GM19099 (cell line): ENCODE results near the gene STIP1.

Experiments used
- POLR2A ChIP-seq: IDR thresholded peaks from 3 replicates; pipeline ENCODE4 v1.6.1; 2011; ENCODE audit warnings: low read depth; ENCODE audit not compliant: insufficient read length; ENCODE audit errors: extremely low read depth

The STIP1 gene

DNA sequence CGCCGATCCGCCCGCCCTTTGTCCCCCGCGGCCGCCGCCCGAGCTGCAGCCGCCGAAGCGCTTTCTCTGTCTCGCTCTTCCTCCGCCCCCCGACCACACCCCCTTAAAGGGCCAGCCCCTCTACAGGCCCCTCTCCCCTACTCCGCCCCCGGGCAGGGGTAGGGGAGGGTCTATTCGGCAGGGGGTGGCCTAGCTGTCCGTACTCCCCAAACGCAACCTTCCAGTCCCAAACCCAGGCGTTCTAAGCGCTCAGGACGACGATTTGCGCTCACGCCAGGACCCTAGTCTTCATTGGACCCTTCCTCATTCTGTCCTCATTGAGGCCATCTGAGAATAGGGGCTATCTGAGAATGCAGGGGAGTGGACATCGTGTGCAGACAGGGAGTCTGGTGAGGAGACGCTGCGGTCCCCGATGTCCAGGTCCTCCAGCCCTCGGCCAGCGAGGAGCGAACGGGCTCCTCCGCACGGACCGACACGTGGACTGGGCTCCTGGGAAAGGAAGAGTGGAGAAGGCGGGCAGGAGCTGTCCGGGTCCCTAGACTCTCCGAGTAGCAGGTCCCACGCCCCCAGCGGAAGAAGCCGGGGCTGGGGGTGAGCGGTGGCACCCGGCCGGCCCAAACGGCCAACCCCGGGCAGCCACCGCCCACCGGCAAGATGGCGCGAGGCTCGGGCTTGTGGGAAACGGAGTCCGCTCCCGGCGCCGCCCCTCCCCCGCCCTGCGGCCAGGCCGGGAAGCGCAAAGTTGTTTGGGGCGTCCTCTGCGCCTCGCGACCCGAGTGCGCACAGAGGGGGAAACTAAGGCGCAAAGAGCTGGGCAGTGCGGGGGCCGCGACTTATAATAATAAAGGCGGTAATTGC, 61.1 kb downstream of the STIP1 start, which contains the start of gene PPP1R14B:
TSS of gene PPP1R14B (minus strand) at position 73 of the 858 bp plus-strand sequence. CDS start 270 bp downstream, outside the sequence.
- TF ChIP-seq POLR2A: peak; percentile 24

GRCh38 chr11:64247729-64248531, 62.0 kb downstream of the STIP1 start:
- TF ChIP-seq POLR2A: no peak

- no peak for TF ChIP-seq POLR2A
These were observed 62.6 kb downstream of the STIP1 start for GRCh38 chr11:64248578-64248977.

- TF ChIP-seq POLR2A: no peak
These were observed 63.1 kb downstream of the STIP1 start for GRCh38 chr11:64249038-64249437.

GRCh38 chr11:64249563-64250414, 63.8 kb downstream of the STIP1 start:
- TF ChIP-seq POLR2A: no peak

DNA sequence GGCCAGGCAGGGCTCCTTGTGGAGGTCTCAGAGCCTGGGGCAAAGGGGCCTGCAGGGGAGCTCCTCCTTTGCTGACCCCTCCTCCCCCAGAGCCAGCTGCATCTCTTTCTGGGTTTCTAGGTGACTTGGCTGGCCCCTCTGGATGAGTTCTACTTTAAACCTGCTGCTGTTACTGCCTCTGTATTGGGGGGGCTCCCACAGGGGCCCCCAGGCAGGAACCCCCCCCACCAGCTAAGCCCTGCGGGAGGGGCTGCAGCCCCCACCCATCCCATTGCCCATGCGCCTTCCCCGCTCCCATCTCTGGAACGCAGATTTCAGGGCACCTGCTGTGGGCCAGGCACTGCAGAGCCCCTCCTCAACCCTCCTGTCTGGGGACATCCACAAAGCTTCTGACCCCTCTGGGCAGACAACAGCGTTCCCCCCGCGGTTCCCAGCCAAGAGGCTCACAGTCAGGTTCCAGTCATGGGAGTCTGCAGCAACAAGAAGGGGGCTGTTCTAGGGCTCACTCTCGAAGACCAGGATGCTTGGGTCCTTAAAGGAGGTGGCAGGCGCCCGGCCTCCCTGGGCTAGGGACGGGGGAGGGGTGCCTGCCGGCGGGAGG, 64.5 kb downstream of the STIP1 start:
- no peak for TF ChIP-seq POLR2A

GRCh38 chr11:64251016-64251752, 65.2 kb downstream of the STIP1 start, which contains the start of gene PLCB3:
PLCB3 (plus strand) TSS chr11:64251530; CDS start chr11:64251650, 120 bp downstream.
- peak; percentile 48 for TF ChIP-seq POLR2A

DNA sequence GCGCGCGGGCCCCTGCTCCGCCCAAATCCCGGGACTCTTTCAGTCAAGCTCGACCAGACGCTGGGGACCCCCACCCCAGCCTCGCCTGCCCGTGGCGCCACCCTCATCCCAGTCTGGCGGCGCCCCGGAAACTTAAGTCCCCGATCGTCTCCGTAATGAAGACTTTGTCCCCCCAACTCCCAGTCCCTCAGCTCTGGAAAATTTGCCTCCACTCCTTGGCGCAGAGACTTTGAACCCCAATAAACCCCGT, 65.7 kb downstream of the STIP1 start:
- no peak for TF ChIP-seq POLR2A

DNA sequence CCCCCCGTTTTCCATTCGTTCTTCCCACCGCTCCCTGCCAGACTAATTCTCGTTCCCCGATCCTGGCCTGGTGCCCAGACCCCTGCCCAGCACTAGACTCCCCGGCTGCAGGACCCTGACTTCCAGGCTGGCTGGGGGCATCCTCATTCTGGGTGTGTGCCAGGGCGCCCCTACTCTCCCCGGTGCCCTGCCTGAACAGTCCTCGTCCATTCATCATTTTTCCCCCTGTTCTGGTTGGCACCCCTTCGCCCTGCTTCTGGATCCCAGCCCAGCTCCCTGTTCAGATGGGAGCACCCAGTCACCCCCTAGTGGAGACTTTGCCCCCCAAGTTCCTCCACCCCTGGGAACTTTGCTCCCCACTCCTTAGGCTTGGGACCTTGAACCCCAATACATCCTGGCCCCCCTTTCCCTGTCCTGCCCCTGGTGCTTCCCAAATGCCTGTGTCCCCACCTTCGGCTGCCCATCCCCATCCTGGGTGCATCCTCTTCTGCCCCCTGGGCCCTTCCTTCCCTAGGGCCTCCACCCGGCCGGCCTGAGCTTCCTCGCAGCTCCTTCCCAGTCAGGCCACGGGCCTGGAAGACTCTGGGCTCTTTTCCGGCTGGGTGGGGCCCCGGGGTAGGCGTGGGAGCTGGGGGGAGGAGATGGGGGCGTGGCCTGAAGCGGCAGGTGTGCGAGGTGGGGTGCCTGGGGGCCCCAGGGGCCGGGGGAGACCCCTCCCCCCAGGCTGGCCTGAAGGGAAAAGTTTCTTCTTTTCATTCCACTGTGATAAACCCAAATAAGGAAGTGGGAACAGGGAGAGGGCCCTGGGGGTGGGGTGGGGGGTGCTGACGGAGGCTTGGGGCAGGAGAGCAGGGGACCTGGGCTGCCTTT, 66.3 kb downstream of the STIP1 start:
- TF ChIP-seq POLR2A: no peak

GRCh38 chr11:64253043-64253442, 67.1 kb downstream of the STIP1 start:
- no peak for TF ChIP-seq POLR2A

- TF ChIP-seq POLR2A: no peak
These were observed 67.5 kb downstream of the STIP1 start for GRCh38 chr11:64253481-64253880.
